Epithelial cell of proximal tubule (primary cell): ENCODE results near the gene BATF2. TPM values are rescaled to one million over a fixed set of nuclear protein-coding genes. Genes with fewer than 3 reads are reported as not detected.
A peak's percentile ranks its signal among the peaks of the same experiment; 100 is the strongest.

ENCODE experiments used
- DNase-seq: peaks from one replicate; pipeline ENCODE4 v3.0.0-alpha.2; 2011; ENCODE audit warnings: low read depth
- H3K4me3 ChIP-seq: 2 replicates; pipeline ENCODE4 v1.5.1; 2011; ENCODE audit warnings: low read depth, mild to moderate bottlenecking, low read length
- total RNA-seq: library from RNA; depleted of rRNA; stranded (reverse); fragments of >200 nt; gene quantifications from 2 replicates; pipeline ENCODE4 v1.2.3, GENCODE V29; 2015
- TF ChIP-seq, protein P1 (sequence below): conservative IDR thresholded peaks from 2 replicates; pipeline ENCODE4 v1.5.1; 2012; ENCODE audit warnings: low read depth, mild to moderate bottlenecking, low read length

Gene BATF2
- total RNA-seq, 1 donor from 2014 or later, result 0.35 TPM

DNA sequence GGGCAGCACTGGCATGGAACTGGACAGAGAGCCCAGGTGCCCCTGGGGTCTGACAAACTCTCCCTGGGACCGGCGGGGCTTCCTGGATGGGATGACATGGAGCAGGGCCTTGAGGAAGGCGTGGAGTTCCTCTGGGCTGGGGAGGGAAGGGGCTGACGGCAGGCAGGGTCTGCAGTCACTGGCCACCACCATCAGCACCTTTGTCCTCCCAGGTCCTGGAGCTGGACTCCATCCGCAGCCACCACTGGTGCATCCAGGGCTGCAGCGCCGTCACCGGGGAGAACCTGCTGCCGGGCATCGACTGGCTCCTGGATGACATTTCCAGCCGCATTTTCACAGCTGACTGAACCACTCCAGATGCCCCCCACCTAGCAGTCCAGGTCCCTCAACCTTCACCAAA, 24.7 kb upstream of the BATF2 start:
- H3K4me3 ChIP-seq, result no peak overlapping the region
- DNase-seq, result no peak
- TF ChIP-seq, protein P1, sequence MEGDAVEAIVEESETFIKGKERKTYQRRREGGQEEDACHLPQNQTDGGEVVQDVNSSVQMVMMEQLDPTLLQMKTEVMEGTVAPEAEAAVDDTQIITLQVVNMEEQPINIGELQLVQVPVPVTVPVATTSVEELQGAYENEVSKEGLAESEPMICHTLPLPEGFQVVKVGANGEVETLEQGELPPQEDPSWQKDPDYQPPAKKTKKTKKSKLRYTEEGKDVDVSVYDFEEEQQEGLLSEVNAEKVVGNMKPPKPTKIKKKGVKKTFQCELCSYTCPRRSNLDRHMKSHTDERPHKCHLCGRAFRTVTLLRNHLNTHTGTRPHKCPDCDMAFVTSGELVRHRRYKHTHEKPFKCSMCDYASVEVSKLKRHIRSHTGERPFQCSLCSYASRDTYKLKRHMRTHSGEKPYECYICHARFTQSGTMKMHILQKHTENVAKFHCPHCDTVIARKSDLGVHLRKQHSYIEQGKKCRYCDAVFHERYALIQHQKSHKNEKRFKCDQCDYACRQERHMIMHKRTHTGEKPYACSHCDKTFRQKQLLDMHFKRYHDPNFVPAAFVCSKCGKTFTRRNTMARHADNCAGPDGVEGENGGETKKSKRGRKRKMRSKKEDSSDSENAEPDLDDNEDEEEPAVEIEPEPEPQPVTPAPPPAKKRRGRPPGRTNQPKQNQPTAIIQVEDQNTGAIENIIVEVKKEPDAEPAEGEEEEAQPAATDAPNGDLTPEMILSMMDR, result no peak

DNA sequence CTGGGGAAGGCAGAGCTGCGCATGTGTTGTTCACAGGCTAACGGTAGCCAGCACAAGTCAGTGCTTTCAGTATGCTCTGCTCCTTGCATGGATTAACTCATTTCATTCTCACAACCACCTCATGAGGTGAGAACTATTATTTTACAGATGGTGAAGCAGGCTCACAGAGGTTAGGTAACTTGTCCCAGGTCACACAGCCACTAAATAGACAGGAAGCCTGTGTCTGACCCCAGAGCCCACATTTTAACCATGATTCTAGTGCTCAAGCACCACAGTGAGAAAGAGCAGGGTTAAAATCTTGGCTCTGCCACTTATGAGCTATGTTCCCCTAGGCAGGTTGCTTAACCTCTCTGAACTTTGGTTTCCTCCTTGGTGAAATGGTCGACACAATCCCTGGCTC, 24.2 kb upstream of the BATF2 start:
- H3K4me3 ChIP-seq, result no peak overlapping the region
- TF ChIP-seq, protein P1, result no peak
- no peak for DNase-seq

DNA sequence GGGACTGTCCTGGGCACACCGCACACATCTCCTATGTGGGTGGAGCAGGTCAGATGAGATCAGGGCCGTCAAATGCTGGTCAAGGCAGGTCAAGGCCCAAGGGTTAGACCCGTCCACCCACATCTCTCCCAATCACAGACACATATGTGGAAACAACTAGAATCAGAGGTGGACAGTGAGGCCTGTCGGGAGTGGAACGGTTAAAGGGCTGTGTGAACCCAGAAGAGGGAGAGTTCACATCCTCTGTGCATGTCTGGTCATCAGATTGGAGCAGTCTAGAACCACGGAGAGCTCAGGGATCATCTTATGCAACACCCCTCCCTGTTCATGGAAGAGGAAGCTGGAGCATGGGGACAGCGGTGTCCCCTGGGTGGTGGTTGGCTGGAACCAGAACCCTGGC, 23.1 kb upstream of the BATF2 start:
- TF ChIP-seq, protein P1, result no peak
- no peak for DNase-seq
- no peak overlapping the region for H3K4me3 ChIP-seq

DNA sequence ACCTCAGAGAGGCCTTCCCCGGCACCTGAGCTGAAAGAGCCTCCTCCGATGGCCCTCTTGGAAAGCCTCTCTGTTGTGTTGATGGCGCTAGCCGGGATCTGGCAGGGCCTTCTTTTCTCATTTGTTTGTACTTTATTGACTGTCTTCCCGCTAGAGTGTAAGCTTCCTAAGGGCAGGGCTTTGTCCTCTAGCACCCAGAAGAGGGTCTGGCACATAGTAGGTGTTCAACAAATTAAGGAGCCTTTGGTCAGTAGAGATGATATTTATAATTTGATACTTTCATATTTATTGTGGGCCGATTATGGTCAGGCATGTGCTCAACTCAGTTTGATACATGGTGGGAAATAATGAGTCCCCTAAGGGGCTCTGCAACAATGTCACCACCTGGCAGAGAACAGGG, 21.2 kb upstream of the BATF2 start:
- DNase-seq, result no peak
- TF ChIP-seq, protein P1, result no peak
- no peak overlapping the region for H3K4me3 ChIP-seq

DNA sequence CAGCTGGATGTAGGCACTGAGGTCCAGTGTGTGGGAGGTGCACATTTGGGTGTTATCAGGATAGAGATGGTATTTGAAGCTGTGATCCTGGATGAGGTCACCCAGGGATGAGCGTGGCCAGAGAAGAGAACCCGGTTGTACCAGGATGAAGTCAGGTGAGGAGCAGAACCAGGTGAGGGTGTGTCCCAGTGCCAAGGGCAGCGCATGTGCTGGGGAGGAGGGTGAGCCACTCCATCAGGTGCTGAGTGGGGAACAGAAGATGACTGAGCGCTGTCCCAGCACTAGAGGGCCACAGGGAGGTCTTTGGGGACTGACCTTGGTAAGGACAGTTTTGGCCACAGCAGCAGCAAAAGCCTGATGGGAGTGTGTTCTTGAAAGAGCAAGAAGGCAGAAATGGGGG, 19.9 kb upstream of the BATF2 start:
- TF ChIP-seq, protein P1, result no peak

DNA sequence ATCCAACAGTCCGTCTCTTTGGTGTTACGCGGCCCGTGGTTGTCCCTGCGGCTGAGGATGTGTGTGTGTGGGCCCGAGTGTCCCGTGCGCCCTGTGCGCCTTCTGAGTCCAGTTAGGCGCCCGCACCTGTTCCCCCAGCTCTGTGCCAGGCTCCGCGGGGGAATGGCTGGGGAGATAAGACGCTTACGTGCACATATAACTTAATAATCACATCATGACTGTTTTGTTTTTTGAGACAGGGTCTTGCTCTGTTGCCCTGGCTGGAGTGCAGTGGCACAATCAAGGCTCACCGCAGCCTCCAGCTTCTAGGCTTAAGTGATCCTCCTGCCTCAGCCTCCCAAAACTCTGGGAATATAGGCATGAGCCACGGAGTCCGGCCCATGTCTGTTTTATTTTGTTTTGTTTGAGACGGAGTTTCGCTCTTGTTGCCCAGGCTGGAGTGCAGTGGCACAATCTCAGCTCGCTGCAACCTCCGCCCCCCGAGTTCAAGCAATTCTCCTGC, 18.0 kb upstream of the BATF2 start:
- H3K4me3 ChIP-seq, result peak overlapping the region; percentile 94
- TF ChIP-seq, protein P1, result no peak
- no peak for DNase-seq

More for the DNA sequence above, 19.9 kb upstream of the BATF2 start:
- H3K4me3 ChIP-seq, result no peak overlapping the region
- DNase-seq, result no peak

DNA sequence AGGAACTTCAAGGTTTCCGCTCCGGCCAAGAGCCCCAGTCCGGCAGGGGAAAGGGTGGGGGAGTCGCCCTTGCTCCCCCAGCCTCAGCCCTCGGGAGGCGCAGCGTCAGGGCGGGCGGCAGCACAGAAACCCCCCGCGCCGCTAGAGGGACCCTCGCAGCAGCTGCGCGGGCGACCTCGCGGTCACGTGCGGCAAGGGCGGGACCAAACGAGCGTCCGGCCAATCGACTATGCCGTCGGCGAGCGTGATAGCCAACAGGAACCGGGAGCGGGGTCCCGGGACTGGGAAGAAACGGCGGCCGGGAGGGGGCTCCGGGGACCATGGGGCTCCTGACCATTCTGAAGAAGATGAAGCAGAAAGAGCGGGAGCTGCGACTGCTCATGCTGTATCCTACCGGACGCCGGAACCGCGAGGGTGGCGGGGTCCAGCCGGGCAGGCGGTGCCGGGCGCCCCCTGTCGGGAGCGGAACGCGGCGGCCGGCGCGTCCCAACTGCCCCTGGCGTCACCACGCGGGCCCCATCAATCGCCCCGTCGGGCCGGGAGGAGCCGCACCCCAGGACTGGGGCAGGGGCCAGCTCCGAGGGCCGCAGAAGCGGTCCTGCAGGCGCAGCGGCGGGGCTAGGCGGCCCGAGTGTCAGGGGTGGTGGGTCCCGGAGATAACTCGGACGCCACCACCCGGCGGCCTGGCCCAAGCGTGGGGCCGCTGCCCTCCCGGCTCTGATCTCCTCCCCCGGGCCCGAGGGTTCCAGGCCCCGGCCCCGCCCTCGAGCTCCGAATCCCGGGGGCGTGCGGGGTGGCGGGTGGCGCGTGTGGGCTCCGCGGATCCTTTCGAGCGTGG, 17.3 kb upstream of the BATF2 start, which contains the start of gene ARL2:
Gene ARL2, plus strand, starts transcription at position 273 of the 838 bp plus-strand sequence. Its CDS starts 48 bp downstream, at position 321.
- no peak for DNase-seq

More for the DNA sequence above, 17.3 kb upstream of the BATF2 start, which contains the start of gene ARL2:
- peak within 1 kb of the TSS; percentile 94 for H3K4me3 ChIP-seq
- TF ChIP-seq, protein P1, result peak; percentile 74
